Ishikawa (cell line): ENCODE results near the gene LONP2.

Experiments
- CEBPB ChIP-seq: IDR thresholded peaks from 2 replicates; pipeline ENCODE4 v1.6.1; 2012
- CREB1 ChIP-seq: IDR thresholded peaks from 2 replicates; pipeline ENCODE4 v1.6.1; 2012; ENCODE audit warnings: low read depth
- EGR1 ChIP-seq: IDR thresholded peaks from 2 replicates; pipeline ENCODE4 v1.6.1; 2012
- EP300 ChIP-seq: IDR thresholded peaks from 2 replicates; pipeline ENCODE4 v1.6.1; 2012; ENCODE audit warnings: borderline replicate concordance
- FOXM1 ChIP-seq: IDR thresholded peaks from 2 replicates; pipeline ENCODE4 v1.6.1; 2012; ENCODE audit warnings: low read depth, borderline replicate concordance
- RAD21 ChIP-seq: IDR thresholded peaks from 2 replicates; pipeline ENCODE4 v1.6.1; 2012; ENCODE audit warnings: low read depth
- TAF1 ChIP-seq: IDR thresholded peaks from 2 replicates; pipeline ENCODE4 v1.6.1; 2012; ENCODE audit warnings: low read depth, mild to moderate bottlenecking
- TCF12 ChIP-seq: IDR thresholded peaks from 2 replicates; pipeline ENCODE4 v1.6.1; 2012; ENCODE audit warnings: low read depth
- TEAD4 ChIP-seq: IDR thresholded peaks from 2 replicates; pipeline ENCODE4 v1.6.1; 2012
- TF ChIP-seq, protein P1 (sequence below): IDR thresholded peaks from 2 replicates; pipeline ENCODE4 v1.6.1; 2012
- TF ChIP-seq, protein P2 (sequence below): IDR thresholded peaks from 2 replicates; pipeline ENCODE4 v1.6.1; 2012

- TF ChIP-seq FOXM1 (no peak), EP300 (no peak), TEAD4 (no peak), TAF1 (no peak), RAD21 (no peak), CREB1 (no peak), EGR1 (no peak), CEBPB (no peak), TCF12 (no peak)
- TF ChIP-seq, protein P1, sequence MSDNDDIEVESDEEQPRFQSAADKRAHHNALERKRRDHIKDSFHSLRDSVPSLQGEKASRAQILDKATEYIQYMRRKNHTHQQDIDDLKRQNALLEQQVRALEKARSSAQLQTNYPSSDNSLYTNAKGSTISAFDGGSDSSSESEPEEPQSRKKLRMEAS: no peak
- TF ChIP-seq, protein P2, sequence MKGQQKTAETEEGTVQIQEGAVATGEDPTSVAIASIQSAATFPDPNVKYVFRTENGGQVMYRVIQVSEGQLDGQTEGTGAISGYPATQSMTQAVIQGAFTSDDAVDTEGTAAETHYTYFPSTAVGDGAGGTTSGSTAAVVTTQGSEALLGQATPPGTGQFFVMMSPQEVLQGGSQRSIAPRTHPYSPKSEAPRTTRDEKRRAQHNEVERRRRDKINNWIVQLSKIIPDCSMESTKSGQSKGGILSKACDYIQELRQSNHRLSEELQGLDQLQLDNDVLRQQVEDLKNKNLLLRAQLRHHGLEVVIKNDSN: no peak
These were observed 26.4 kb upstream of the LONP2 start for GRCh38 chr16:48217708-48218107.
